ENCODE measurements around the gene TFDP1.

DNA sequence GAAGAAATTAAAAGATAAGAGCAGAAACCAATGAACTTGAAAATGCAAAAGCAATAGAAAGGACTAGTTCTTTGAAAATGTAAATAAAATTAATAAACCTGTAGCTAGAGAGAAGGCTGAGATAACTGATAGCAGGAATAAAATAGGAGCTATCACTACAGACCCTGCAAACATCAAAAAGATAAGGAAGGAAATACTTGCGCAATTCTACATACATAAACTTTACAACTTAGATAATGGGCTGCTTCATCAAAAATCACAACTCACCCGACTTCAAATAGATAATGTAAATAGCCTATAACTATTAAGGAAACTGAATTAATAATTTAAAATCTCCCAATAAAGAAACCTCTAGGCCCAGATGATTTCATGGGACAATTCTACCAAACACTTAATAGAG, 77.0 kb downstream of the TFDP1 start:
- TF ChIP-seq, protein P1, sequence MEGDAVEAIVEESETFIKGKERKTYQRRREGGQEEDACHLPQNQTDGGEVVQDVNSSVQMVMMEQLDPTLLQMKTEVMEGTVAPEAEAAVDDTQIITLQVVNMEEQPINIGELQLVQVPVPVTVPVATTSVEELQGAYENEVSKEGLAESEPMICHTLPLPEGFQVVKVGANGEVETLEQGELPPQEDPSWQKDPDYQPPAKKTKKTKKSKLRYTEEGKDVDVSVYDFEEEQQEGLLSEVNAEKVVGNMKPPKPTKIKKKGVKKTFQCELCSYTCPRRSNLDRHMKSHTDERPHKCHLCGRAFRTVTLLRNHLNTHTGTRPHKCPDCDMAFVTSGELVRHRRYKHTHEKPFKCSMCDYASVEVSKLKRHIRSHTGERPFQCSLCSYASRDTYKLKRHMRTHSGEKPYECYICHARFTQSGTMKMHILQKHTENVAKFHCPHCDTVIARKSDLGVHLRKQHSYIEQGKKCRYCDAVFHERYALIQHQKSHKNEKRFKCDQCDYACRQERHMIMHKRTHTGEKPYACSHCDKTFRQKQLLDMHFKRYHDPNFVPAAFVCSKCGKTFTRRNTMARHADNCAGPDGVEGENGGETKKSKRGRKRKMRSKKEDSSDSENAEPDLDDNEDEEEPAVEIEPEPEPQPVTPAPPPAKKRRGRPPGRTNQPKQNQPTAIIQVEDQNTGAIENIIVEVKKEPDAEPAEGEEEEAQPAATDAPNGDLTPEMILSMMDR (IDR thresholded peaks at IDR 0.05; ENCODE audit: borderline replicate concordance, extremely low read depth, low read length, poor library complexity, severe bottlenecking): no peak
- no peak for TF ChIP-seq EZH2 (IDR thresholded peaks at IDR 0.05; ENCODE audit: borderline replicate concordance, low read depth, low read length, severe bottlenecking)
